Muscle of leg (tissue), 11 donors: ENCODE data around the gene SIGLEC9. TPM values are rescaled to one million over a fixed set of nuclear protein-coding genes. Genes with fewer than 3 reads are reported as not detected.

Experiments used
- DNase-seq: peaks from one replicate; pipeline ENCODE4 v3.0.0; 2013
- H3K27ac ChIP-seq: one replicate; pipeline ENCODE4 v1.5.1; 2013; ENCODE audit warnings: mild to moderate bottlenecking, low read length, control low read depth
- H3K27me3 ChIP-seq: one replicate; pipeline ENCODE4 v1.6.1; 2013; ENCODE audit warnings: low read length; ENCODE audit not compliant: control insufficient read depth, insufficient read depth
- H3K36me3 ChIP-seq: one replicate; pipeline ENCODE4 v1.6.1; 2013; ENCODE audit warnings: low read length; ENCODE audit not compliant: control insufficient read depth, insufficient read depth
- H3K4me1 ChIP-seq: one replicate; pipeline ENCODE4 v1.6.1; 2013; ENCODE audit warnings: low read length; ENCODE audit not compliant: control insufficient read depth, insufficient read depth
- H3K4me3 ChIP-seq: one replicate; pipeline ENCODE4 v1.5.1; 2013; ENCODE audit warnings: low read length, control low read depth
- H3K9me3 ChIP-seq: replicated peaks from 2 replicates; pipeline ENCODE4 v1.6.1; 2013; ENCODE audit warnings: low read depth, low read length; ENCODE audit not compliant: control insufficient read depth
- WGBS: methylation state at CpG from one replicate; pipeline ENCODE4 v1.1.5; 2013; ENCODE audit warnings: missing lambda C conversion rate; ENCODE audit not compliant: insufficient coverage; 5-methylcytosine and 5-hydroxymethylcytosine counted together
- polyA plus RNA-seq, 8 donors: library from polyadenylated mRNA; unstranded; fragments of 120-200 nt; gene quantifications; one replicate each; pipeline versions ENCODE4 v1.2.1 to v1.2.3, GENCODE V29; 2013; ENCODE audit warnings: inconsistent platforms in 1 of 8, low replicate concordance in 1 of 8; ENCODE audit not compliant: insufficient read length in 8 of 8, insufficient read depth in 1 of 8
- total RNA-seq: library from RNA; stranded (reverse); fragments of 120-200 nt; gene quantifications from one replicate; pipeline ENCODE4 v1.2.4, GENCODE V29; 2013

Gene SIGLEC9
- total and polyA plus RNA-seq, 9 donors, result 0.53 to 1.4 (median 1.1) TPM

- WGBS, result 76% methylated on average over 14 of the region's 22 CpGs
- Histone ChIP-seq H3K27me3 (peaks cover 2% of the 10 kb centered on the region), H3K36me3 (no peaks in the 10 kb centered on the region), H3K4me1 (peaks cover 7% of the 10 kb centered on the region), H3K9me3 (no peaks in the 10 kb centered on the region), H3K4me3 (no peak overlapping the region), H3K27ac (no peak overlapping the region)
- DNase-seq, result no peak
These were observed 2.4 kb upstream of the SIGLEC9 start for GRCh38 chr19:51122112-51122981.

- WGBS, result 48% methylated on average over 4 of the region's 6 CpGs
- DNase-seq, result no peak
- H3K4me1 ChIP-seq, result peaks cover 12% of the 10 kb centered on the region
These were observed 1.3 kb upstream of the SIGLEC9 start for GRCh38 chr19:51123381-51123800.

GRCh38 chr19:51123802-51124201, 904 bp upstream of the SIGLEC9 start:
- Histone ChIP-seq H3K27me3 (peaks cover 2% of the 10 kb centered on the region), H3K27ac (no peak overlapping the region), H3K4me3 (no peak overlapping the region), H3K36me3 (no peaks in the 10 kb centered on the region), H3K9me3 (no peaks in the 10 kb centered on the region), H3K4me1 (peaks cover 15% of the 10 kb centered on the region)
- no peak for DNase-seq
- 71% methylated on average over 3 of the region's 9 CpGs for WGBS

More at GRCh38 chr19:51123381-51123800, 1.3 kb upstream of the SIGLEC9 start:
- Histone ChIP-seq H3K27me3 (peaks cover 2% of the 10 kb centered on the region), H3K9me3 (no peaks in the 10 kb centered on the region), H3K27ac (no peak overlapping the region), H3K36me3 (no peaks in the 10 kb centered on the region), H3K4me3 (no peak overlapping the region)

GRCh38 chr19:51124216-51124615, 490 bp upstream of the SIGLEC9 start:
- H3K36me3 ChIP-seq, result no peaks in the 10 kb centered on the region
- H3K4me3 ChIP-seq, result no peak overlapping the region
- 87% methylated on average over 5 of the region's 9 CpGs for WGBS
- no peaks in the 10 kb centered on the region for H3K9me3 ChIP-seq
- peaks cover 15% of the 10 kb centered on the region for H3K4me1 ChIP-seq
- no peak overlapping the region for H3K27ac ChIP-seq
- peaks cover 2% of the 10 kb centered on the region for H3K27me3 ChIP-seq
- no peak for DNase-seq

GRCh38 chr19:51125421-51126075, 842 bp downstream of the SIGLEC9 start:
- H3K4me1 ChIP-seq, result peaks cover 15% of the 10 kb centered on the region
- no peak overlapping the region for H3K4me3 ChIP-seq
- no peaks in the 10 kb centered on the region for H3K36me3 ChIP-seq
- H3K9me3 ChIP-seq, result no peaks in the 10 kb centered on the region
- H3K27ac ChIP-seq, result peak overlapping the region; percentile 3
- 93% methylated on average over 14 of the region's 16 CpGs for WGBS
- no peaks in the 10 kb centered on the region for H3K27me3 ChIP-seq
- DNase-seq, result no peak

GRCh38 chr19:51127032-51127431, 2.3 kb downstream of the SIGLEC9 start:
- no peaks in the 10 kb centered on the region for H3K36me3 ChIP-seq
- H3K27me3 ChIP-seq, result no peaks in the 10 kb centered on the region
- no peak overlapping the region for H3K4me3 ChIP-seq
- WGBS, result 88% methylated on average over 1 of the region's 6 CpGs
- no peak overlapping the region for H3K27ac ChIP-seq
- DNase-seq, result no peak
- H3K9me3 ChIP-seq, result no peaks in the 10 kb centered on the region
- peaks cover 18% of the 10 kb centered on the region for H3K4me1 ChIP-seq

GRCh38 chr19:51127755-51128154, 3.0 kb downstream of the SIGLEC9 start:
- H3K4me3 ChIP-seq, result no peak overlapping the region
- 71% methylated on average over 2 of the region's 4 CpGs for WGBS
- peak; percentile 65 for DNase-seq
- peaks cover 21% of the 10 kb centered on the region for H3K4me1 ChIP-seq
- H3K27ac ChIP-seq, result peak overlapping the region; percentile 49
- H3K36me3 ChIP-seq, result no peaks in the 10 kb centered on the region
- H3K27me3 ChIP-seq, result no peaks in the 10 kb centered on the region
- H3K9me3 ChIP-seq, result no peaks in the 10 kb centered on the region

- no peaks in the 10 kb centered on the region for H3K9me3 ChIP-seq
- no peak for DNase-seq
- H3K36me3 ChIP-seq, result no peaks in the 10 kb centered on the region
- H3K27ac ChIP-seq, result peak overlapping the region; percentile 49
- H3K27me3 ChIP-seq, result no peaks in the 10 kb centered on the region
- no peak overlapping the region for H3K4me3 ChIP-seq
- peaks cover 21% of the 10 kb centered on the region for H3K4me1 ChIP-seq
- 87% methylated on average over 6 of the region's 7 CpGs for WGBS
These were observed 3.5 kb downstream of the SIGLEC9 start for GRCh38 chr19:51128227-51128626.

GRCh38 chr19:51129716-51130115, 5.0 kb downstream of the SIGLEC9 start:
- WGBS, result 89% methylated on average over 1 of the region's 8 CpGs
- no peak overlapping the region for H3K27ac ChIP-seq

More at GRCh38 chr19:51129716-51130115, 5.0 kb downstream of the SIGLEC9 start:
- Histone ChIP-seq H3K4me1 (peaks cover 18% of the 10 kb centered on the region), H3K27me3 (no peaks in the 10 kb centered on the region), H3K36me3 (no peaks in the 10 kb centered on the region), H3K9me3 (no peaks in the 10 kb centered on the region), H3K4me3 (no peak overlapping the region)
- no peak for DNase-seq
